Liver (tissue), 9 donors: ENCODE data around the gene NBEA. TPM values are rescaled to one million over a fixed set of nuclear protein-coding genes. Genes with fewer than 3 reads are reported as not detected.

Experiments
- DNase-seq: peaks from one replicate; pipeline ENCODE4 v3.0.0-alpha.2; 2017; ENCODE audit warnings: low spot score
- H3K27ac ChIP-seq, 2 donors: one replicate each; pipeline ENCODE4 v1.7.0; 2013; ENCODE audit warnings: inconsistent platforms in 2 of 2, low read length in 2 of 2, control low read depth in 1 of 2, low read depth in 1 of 2, mild to moderate bottlenecking in 1 of 2
- H3K27me3 ChIP-seq, 4 donors: one replicate each; pipeline versions ENCODE4 v1.6.1 to v1.7.0; 2013; ENCODE audit warnings: low read length in 3 of 4, inconsistent platforms in 1 of 4, mild to moderate bottlenecking in 1 of 4, moderate library complexity in 1 of 4; ENCODE audit not compliant: control insufficient read depth in 4 of 4, insufficient read depth in 4 of 4
- H3K36me3 ChIP-seq, 4 donors: one replicate each; pipeline versions ENCODE4 v1.6.1 to v1.7.0; 2013; ENCODE audit warnings: low read length in 3 of 4, mild to moderate bottlenecking in 3 of 4, low read depth in 1 of 4, moderate library complexity in 1 of 4; ENCODE audit not compliant: control insufficient read depth in 4 of 4, insufficient read depth in 3 of 4
- H3K4me1 ChIP-seq, 4 donors: one replicate each; pipeline versions ENCODE4 v1.6.1 to v1.7.0; 2013; ENCODE audit warnings: low read length in 3 of 4, mild to moderate bottlenecking in 3 of 4, moderate library complexity in 1 of 4; ENCODE audit not compliant: control insufficient read depth in 4 of 4, insufficient read depth in 4 of 4
- H3K4me3 ChIP-seq, 3 donors: one replicate each; pipeline versions ENCODE4 v1.6.1 to v1.7.0; 2013; ENCODE audit warnings: low read length in 3 of 3, control low read depth in 1 of 3, low read depth in 1 of 3, mild to moderate bottlenecking in 1 of 3
- H3K9ac ChIP-seq, 2 donors: one replicate each; pipeline ENCODE4 v1.7.0; 2013; ENCODE audit warnings: low read length in 2 of 2, mild to moderate bottlenecking in 2 of 2, moderate library complexity in 2 of 2, control low read depth in 1 of 2, low read depth in 1 of 2
- H3K9me3 ChIP-seq, 4 donors: one replicate each; pipeline versions ENCODE4 v1.6.1 to v1.7.0; 2013; ENCODE audit warnings: low read length in 3 of 4; ENCODE audit not compliant: control insufficient read depth in 4 of 4
- CTCF ChIP-seq: fragments of 150-350 bp; IDR thresholded peaks from 2 replicates; pipeline ENCODE4 v1.5.1; 2017; ENCODE audit warnings: improper control_type of control experiment, low read depth, low read length; ENCODE audit not compliant: missing input control
- EGR1 ChIP-seq, 2 donors: IDR thresholded peaks; 2 replicates each; pipeline ENCODE4 v1.6.1; 2016 to 2018; ENCODE audit warnings: antibody characterized with exemption in 2 of 2, low read depth in 2 of 2
- FOXA1 ChIP-seq: IDR thresholded peaks from 2 replicates; pipeline ENCODE4 v1.6.1; 2016; ENCODE audit warnings: antibody characterized with exemption
- FOXA2 ChIP-seq: IDR thresholded peaks from 2 replicates; pipeline ENCODE4 v1.6.1; 2016; ENCODE audit warnings: antibody characterized with exemption
- GABPA ChIP-seq, 2 donors: IDR thresholded peaks in 1 of 2; conservative IDR thresholded peaks in 1 of 2; 2 replicates each; pipeline ENCODE4 v1.6.1; 2016; ENCODE audit warnings: antibody characterized with exemption in 2 of 2, mild to moderate bottlenecking in 1 of 2, moderate library complexity in 1 of 2
- HNF4A ChIP-seq, 2 donors: conservative IDR thresholded peaks; 2 replicates each; pipeline ENCODE4 v1.6.1; 2016; ENCODE audit warnings: antibody characterized with exemption in 2 of 2, mild to moderate bottlenecking in 2 of 2
- HNF4G ChIP-seq: IDR thresholded peaks from 2 replicates; pipeline ENCODE4 v1.6.1; 2016; ENCODE audit warnings: antibody characterized with exemption
- JUND ChIP-seq, 2 donors: IDR thresholded peaks; 2 replicates each; pipeline ENCODE4 v1.6.1; 2016; ENCODE audit warnings: antibody characterized with exemption in 2 of 2
- NR2F2 ChIP-seq: IDR thresholded peaks from 2 replicates; pipeline ENCODE4 v1.6.1; 2016; ENCODE audit warnings: antibody characterized with exemption
- RAD21 ChIP-seq, 2 donors: IDR thresholded peaks; 2 replicates each; pipeline ENCODE4 v1.6.1; 2016; ENCODE audit warnings: antibody characterized with exemption in 2 of 2, mild to moderate bottlenecking in 2 of 2
- REST ChIP-seq: IDR thresholded peaks from 2 replicates; pipeline ENCODE4 v1.6.1; 2016; ENCODE audit warnings: antibody characterized with exemption, mild to moderate bottlenecking
- RXRA ChIP-seq, 2 donors: IDR thresholded peaks; 2 replicates each; pipeline ENCODE4 v1.6.1; 2017 to 2018; ENCODE audit warnings: antibody characterized with exemption in 2 of 2, mild to moderate bottlenecking in 1 of 2
- TAF1 ChIP-seq: conservative IDR thresholded peaks from 2 replicates; pipeline ENCODE4 v1.6.1; 2016; ENCODE audit warnings: antibody characterized with exemption, mild to moderate bottlenecking
- YY1 ChIP-seq: IDR thresholded peaks from 2 replicates; pipeline ENCODE4 v1.6.1; 2016; ENCODE audit warnings: antibody characterized with exemption, mild to moderate bottlenecking
- WGBS: extraction: QIAGEN DNeasy Blood & Tissue Kit; methylation state at CpG from one replicate; pipeline ENCODE4 v1.1.7; 2013; 5-methylcytosine and 5-hydroxymethylcytosine counted together
- polyA plus RNA-seq, 2 donors: library from polyadenylated mRNA; stranded (reverse) in 1 of 2; unstranded in 1 of 2; fragments of 200-250 nt in 1 of 2; fragments of >200 nt in 1 of 2; fragmentation: Nextera tagmentation in 1 of 2; extraction: Ambion mirVana in 1 of 2; gene quantifications; one replicate each; pipeline versions ENCODE4 v1.2.1 to v1.2.3, GENCODE V29; 2013 to 2015
- total RNA-seq, 2 donors: library from RNA; depleted of rRNA; stranded (reverse); fragments of >200 nt; gene quantifications; one replicate each; pipeline ENCODE4 v1.2.3, GENCODE V29; 2014
- donor health status: healthy.
- donor health status: healthy.
- donor health status: healthy.
- donor health status: healthy.
- donor health status: healthy.

The NBEA gene
- total and polyA plus RNA-seq, 4 donors, result 0.24 to 3.5 (median 1.4) TPM

GRCh38 chr13:35198613-35199200 is 256.6 kb downstream of the NBEA start:
- H3K27ac ChIP-seq, result no peak overlapping the region
- no peak overlapping the region for H3K9ac ChIP-seq
- no peak for DNase-seq
- H3K27me3 ChIP-seq, result no peaks in the 10 kb centered on the region
- no peaks in the 10 kb centered on the region for H3K36me3 ChIP-seq
- WGBS, result 96% methylated on average over 8 of the region's 8 CpGs
- no peaks in the 10 kb centered on the region for H3K9me3 ChIP-seq
- no peaks in the 10 kb centered on the region for H3K4me1 ChIP-seq
- no peak for TF ChIP-seq FOXA1
- no peak for TF ChIP-seq RAD21 (IDR thresholded peaks at IDR 0.05)
- no peak for TF ChIP-seq RXRA (IDR thresholded peaks at IDR 0.05)
- TF ChIP-seq HNF4G, result no peak
- no peak for TF ChIP-seq GABPA (IDR thresholded peaks at IDR 0.05 in 1 of 2, conservative IDR thresholded peaks at IDR 0.05 in 1 of 2)
- no peak for TF ChIP-seq NR2F2
- TF ChIP-seq EGR1 (IDR thresholded peaks at IDR 0.05; ENCODE audit: low read depth in 2 of 2), result no peak
- TF ChIP-seq JUND (IDR thresholded peaks at IDR 0.05), result no peak
- no peak overlapping the region for H3K4me3 ChIP-seq

GRCh38 chr13:35208587-35208986 is 266.5 kb downstream of the NBEA start:
- no peak overlapping the region for H3K9ac ChIP-seq
- no peaks in the 10 kb centered on the region for H3K4me1 ChIP-seq
- H3K36me3 ChIP-seq, result no peaks in the 10 kb centered on the region
- H3K27me3 ChIP-seq, result no peaks in the 10 kb centered on the region
- 79% methylated on average over 1 of the region's 1 CpG for WGBS
- DNase-seq, result no peak
- no peaks in the 10 kb centered on the region for H3K9me3 ChIP-seq
- no peak for TF ChIP-seq HNF4A (conservative IDR thresholded peaks at IDR 0.05)
- TF ChIP-seq HNF4G, result no peak
- no peak for TF ChIP-seq NR2F2
- TF ChIP-seq REST, result no peak
- TF ChIP-seq JUND (IDR thresholded peaks at IDR 0.05), result no peak
- TF ChIP-seq TAF1, result no peak
- TF ChIP-seq YY1, result no peak
- TF ChIP-seq RXRA (IDR thresholded peaks at IDR 0.05), result no peak
- TF ChIP-seq FOXA2, result no peak
- TF ChIP-seq CTCF, result no peak
- no peak overlapping the region for H3K27ac ChIP-seq
- no peak overlapping the region for H3K4me3 ChIP-seq

GRCh38 chr13:35210261-35210660 is 268.2 kb downstream of the NBEA start:
- H3K27ac ChIP-seq, result no peak overlapping the region
- H3K9ac ChIP-seq, result no peak overlapping the region
- no peak overlapping the region for H3K4me3 ChIP-seq
- no peak for DNase-seq
- no peaks in the 10 kb centered on the region for H3K27me3 ChIP-seq
- no peaks in the 10 kb centered on the region for H3K36me3 ChIP-seq
- no peaks in the 10 kb centered on the region for H3K9me3 ChIP-seq
- TF ChIP-seq CTCF (no peak), RAD21 (IDR thresholded peaks at IDR 0.05) (peak; percentile 31 to 62)
- H3K4me1 ChIP-seq, result no peaks in the 10 kb centered on the region
- WGBS, result 72% methylated on average over 2 of the region's 2 CpGs
